Daoy (cell line): ENCODE data around the gene MEA1. TPM values are rescaled to one million over a fixed set of nuclear protein-coding genes. Genes with fewer than 3 reads are reported as not detected.

ENCODE experiments used
- DNase-seq: peaks from one replicate; pipeline ENCODE4 v3.0.0-alpha.2; 2015; ENCODE audit warnings: low read depth
- total RNA-seq: library from RNA; depleted of rRNA; stranded (reverse); fragments of >200 nt; shearing (Covaris generic); gene quantifications from 2 replicates; pipeline ENCODE4 v1.2.3, GENCODE V29; 2014

The MEA1 gene
- total RNA-seq, 1 experiment from 2014 or later = 167 TPM

DNA sequence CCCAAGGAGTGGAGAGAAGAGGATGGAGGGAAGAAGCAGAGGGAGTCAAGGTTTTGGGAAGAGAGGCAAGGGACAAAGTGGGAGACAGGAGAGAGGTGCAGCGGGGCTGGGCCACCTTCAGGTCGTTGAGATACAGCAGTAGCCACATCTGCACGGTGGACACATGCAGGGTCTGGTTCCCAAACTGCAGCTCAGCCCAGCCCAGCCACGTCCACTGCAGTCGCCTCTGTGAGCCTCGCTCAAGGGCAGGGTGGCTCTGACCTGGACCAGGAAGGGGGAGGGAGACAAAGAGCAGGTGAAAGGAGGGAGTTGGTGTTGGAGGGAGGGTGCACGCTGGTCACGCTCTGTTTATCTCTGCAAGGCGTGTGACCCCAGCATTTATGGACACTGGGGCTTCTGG, 25.0 kb upstream of the MEA1 start:
- DNase-seq = no peak

DNA sequence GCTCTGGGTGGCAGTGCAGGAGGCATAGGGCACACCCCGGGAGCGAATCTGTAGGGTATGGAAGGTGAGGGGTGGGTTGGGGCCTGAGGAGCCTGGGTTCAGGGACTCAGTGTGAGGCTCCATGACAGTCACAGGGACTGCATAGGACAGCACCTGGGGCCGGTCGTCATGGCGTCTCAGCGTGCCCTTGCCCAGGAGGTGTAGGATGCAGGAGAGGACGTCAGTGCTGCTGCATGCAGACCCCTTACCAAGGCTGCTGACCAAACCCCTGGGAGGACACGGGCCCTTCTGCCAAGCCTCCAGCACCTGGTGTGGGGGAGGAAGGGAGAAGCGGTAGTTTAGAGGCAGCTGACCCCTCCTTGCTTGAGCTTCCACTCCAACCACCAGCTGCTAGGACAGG, 24.0 kb upstream of the MEA1 start:
- no peak for DNase-seq

DNA sequence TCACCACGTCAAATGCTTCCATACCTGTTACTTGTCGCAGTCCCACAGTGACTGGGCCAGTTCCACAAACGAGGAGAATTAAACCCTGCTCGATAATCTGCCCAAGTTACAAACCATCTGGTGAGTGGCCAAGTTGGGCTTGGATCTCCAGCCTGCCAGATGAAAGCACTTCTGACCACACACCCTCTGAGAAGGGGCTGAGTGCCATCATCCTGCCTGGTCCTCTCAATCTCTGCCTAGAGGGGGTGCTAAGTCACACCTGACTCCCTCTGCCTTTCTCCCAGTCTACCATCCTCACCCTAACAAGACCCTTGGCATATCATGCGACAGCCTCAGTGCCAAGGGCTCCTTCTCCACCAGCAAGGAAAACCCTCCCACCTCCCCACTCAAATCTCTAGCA, 23.5 kb upstream of the MEA1 start:
- DNase-seq = no peak

DNA sequence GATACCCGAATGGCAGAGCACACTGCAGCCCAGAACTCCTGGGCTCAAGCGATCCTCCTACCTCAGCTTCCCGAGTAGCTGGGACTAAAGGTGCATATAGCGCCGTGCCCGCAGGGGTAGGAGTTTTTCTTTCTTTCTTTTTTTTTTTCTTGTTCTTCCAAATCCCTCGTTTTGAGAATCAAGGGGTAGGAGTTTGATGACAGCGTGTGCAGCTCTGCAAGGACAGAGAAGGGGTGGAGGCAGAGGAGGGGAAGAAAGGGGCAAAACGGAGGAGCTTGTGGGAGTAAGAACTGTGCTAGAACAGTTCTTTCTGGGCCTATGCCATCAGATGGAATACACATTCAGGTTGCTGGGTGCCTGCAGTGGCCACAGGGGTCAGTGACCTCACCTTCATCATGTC, 23.0 kb upstream of the MEA1 start:
- no peak for DNase-seq

DNA sequence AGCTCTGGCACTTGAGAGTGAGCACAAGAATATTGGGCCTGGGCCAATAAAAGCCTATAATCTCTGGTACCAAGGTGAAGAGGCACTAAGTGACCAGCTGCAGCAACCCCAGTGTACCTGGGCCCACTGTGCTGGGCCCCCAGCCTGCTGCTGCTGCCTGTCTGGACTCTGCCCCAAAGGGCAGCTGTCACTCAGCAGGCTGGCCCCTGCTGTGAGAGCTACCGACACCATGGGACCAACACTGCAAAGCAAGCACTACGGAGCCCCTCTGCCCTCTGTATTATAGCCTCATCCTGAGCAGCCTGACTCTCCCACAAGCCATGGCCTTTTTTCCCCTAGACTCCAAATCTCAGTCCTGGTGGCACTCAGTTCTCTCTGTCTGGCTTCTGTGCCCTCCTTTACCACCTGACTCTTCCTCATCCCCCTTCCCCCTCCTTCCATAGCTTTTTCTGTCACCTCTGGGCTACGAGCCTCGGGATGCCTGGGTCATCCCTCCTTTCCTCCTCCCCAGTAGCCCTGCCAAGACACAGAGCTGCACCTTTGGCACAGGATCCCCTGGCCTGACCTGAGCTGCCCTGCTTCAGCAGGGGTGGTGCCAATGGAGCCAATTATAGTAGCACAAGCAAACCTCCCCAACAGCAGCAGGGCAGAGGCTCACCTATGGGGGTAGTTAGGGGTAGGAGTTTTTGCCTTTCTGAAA, 21.9 kb upstream of the MEA1 start:
- DNase-seq = no peak

DNA sequence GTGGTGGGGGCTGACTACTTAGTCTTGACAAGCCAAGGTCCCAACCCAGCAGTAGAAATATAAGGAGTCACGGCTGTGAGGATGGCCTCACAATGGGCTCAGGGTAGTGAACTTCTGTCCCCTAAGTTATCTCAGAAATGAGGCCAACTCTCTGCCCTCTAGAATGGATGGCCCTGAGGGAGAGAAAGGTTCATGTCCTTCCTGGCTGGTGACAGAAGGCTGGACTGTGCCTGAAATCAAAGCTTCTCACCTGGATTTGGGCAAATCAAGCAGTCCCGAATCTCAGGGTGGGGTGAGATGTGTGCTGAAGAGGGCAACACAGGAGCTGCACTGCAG, 20.4 kb upstream of the MEA1 start:
- DNase-seq = no peak

DNA sequence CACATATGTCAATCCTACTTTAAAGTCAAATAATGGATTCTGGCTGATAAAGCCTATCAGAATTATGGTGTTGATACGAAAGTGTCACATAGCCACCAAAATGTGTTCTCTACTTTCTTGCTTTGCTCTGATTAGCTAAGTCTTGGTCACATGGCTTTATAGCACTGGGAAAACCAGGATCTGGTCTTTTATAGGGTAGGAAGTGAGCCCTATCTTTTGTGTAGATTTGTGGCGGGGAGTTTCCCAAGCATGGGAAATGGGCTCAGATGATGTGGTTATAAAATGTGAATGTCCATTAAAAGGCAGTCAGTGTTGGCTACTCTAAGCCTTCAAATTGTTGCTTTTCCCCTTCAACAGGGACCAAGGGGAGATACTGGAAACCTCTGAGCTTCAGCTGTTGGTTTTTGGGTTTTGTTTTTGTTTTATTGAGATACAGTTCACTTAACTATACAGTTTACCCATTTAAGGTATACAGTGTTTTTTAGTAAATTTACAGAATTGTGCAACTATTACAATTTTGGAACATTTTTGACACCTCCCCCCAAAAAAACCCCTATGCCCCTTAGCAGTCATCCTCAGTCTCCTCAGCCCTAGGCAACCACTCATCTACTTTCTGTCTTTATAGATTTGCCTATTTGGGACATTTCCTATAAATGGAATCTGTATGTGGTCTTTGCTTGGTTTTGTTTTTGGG, 19.9 kb upstream of the MEA1 start:
- DNase-seq = no peak

DNA sequence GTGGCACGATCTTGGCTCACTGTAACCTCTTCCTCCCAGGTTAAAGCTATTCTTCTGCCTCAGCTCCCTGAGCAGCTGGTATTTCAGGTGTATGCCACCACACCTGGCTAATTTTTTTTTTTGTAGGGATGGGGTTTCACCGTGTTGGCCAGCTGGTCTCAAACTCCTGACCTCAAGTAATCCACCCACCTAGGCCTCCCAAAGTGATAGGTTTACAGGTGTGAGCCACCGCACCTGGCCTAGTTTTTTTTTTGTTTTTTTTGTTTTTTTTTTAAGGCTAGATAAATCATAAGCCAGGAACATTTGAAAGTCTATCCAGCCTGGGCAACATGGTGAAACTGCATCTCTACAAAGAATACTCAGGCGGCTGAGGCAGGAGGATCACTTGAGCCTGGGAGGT, 18.6 kb upstream of the MEA1 start:
- DNase-seq = no peak

DNA sequence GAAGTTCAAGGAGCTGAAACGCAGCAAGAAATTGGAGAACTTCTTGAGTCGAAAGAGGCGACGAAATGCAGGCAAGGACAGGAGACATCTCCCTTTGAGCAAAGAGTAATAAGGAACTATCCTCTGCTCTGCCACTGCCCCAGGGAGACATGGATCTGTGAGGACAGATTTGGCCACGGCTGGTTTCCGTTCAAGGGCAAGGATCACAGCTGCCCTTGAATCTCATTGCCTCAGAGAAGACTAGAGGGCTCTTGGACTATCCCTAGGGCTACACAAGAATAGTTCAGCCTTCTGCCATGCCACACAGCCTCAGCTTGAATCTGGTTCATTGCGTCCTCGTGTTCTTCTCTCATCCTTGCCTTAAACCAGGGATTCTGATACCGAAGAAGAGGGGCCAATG, 15.4 kb upstream of the MEA1 start:
- DNase-seq = no peak

DNA sequence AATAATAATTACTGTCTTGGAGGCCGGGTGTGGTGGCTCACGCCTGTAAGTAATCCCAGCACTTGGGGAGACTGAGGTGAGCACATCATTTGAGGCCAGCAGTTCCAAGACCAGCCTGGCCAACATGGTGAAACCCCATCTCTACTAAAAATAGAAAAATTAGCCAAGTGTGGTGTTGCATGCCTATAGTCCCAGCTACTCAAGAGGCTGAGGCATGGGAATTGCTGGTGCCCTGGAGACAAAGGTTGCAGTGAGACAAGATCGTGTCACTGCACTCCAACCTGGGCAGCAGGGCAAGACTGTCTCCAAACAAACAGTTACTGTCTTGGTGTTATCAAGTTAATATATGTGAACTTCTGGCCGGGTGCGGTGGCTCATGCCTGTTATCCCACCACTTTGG, 12.6 kb upstream of the MEA1 start:
- DNase-seq = no peak

DNA sequence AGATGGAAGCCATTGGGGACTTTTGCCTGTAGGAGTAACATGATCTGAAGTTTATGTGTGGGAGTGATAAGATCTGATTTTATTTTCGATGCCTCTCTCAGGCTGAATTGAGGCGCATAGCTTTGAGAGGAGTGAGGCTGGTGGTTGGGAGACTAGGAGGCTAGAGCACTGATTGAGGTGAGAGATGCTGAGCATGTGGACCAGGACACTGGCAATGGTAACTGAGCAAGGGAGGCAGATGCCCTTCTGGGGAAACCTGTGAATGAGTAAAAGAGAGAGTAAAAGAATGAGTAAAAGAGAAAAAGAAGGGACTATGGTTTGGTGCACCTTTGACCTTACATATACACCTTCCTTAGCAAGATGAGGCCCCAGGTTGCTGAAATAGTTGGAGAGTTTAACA, 10.7 kb upstream of the MEA1 start:
- DNase-seq = no peak

DNA sequence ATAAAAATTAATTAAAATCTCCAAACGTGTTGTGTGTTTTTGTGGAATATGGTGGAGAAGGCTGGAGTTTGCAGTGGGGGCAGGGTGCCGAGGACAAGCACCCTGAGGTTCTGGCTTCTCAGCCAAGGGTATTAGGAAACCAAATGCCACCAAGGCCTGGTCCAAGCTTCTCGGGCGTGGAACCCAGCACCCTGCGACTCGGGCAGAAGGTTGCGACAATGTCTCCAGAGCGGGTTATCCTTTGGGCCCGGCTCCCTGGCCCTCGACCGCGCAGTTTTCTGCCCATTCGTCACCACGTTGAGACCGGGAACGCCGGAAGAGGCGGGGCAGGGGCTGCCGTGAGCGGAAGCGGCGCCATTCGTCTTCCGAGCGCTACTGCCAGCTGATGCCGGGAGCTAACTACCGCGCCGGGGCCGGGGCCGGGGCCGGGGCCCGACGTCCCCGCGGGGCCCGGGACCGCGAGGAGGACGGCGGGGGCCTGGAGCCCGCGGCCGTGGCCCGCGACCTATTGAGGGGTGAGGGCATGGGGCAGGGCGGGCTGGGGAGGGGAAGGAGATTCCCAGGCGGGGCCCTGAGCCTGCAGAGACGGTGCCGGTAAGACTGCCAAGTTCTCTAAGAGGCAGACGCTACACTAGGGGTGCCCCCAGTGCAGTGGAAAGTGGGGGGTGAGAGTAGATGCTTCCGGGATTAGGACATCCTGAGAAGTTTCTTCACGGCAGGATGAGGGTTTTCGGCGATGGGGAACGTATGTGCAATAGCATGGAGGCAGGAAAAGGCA, 7.7 kb upstream of the MEA1 start, which contains the start of gene RRP36:
Gene RRP36, plus strand, starts transcription at position 354 of the 778 bp plus-strand sequence. Its CDS starts 32 bp downstream, at position 386.
- DNase-seq = peak; percentile 90

DNA sequence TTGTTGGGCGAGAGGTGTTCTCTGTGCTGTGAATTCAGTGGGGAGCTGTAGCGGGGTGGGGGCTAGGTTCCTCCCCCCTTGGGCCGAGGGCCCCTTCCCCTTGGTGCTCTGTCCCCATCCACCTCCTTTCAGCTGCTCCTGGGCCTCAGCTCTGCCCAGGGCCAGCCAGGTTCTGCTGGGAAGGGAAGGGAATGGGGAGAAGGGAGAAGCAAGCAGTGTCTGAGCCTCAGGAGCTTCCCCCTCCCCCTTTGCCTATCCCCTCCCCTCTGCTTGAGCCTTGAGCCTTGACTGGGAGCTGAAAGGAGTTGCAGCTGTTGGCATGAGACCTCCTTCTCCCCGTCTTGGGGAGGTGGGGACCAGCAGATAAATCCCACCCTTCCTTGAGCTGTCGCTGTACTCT, 7.1 kb upstream of the MEA1 start:
- peak; percentile 32 for DNase-seq

DNA sequence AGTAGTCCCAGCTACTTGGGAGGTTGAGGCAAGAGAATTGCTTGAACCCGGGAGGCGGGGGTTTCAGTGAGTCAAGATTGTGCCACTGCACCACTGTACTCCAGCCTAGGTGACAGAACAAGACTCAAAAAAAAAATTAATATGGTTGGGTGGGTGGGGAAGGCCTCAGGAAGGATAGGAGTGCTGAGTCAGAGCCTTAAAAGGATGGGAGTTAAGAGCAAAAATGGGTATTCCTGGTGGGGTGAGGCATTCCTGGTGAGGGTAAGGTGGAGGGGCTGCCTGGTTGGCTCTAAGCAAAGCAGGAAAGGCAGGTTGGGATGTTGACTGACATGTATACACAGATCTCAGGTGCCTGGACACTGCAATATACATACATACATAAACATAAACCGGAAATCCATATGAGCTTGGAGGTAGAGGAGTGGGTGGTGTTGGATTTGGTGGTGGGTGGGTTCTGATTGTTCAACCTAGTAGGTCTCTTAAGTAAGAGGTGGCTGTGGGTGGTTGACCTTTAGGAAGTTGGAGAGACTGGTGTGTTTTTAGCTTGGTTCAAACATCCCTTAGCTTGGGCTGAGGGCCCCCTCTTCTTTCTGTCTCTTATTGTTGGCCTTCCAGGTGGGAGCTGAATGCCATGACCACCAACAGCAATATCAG, 6.4 kb upstream of the MEA1 start:
- DNase-seq = no peak

DNA sequence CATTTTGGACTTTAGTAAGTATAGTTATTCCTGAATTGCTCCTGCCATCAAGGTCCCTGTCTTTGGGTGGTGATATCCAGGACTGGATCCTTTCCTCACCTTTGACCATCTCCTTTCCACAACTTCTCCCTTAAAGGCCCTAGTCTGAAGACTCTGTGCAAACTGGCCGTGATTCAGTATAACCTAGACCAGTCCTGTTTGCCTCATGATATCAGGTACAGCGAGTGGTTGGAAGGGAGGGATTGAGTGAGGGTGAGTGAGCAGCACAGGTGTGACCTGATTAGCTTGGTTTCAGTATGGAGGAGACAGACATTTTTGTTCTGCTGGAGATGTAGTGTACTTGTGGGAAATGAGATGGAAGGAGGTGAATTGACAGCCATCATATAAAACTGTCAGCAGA, 5.4 kb upstream of the MEA1 start:
- no peak for DNase-seq

DNA sequence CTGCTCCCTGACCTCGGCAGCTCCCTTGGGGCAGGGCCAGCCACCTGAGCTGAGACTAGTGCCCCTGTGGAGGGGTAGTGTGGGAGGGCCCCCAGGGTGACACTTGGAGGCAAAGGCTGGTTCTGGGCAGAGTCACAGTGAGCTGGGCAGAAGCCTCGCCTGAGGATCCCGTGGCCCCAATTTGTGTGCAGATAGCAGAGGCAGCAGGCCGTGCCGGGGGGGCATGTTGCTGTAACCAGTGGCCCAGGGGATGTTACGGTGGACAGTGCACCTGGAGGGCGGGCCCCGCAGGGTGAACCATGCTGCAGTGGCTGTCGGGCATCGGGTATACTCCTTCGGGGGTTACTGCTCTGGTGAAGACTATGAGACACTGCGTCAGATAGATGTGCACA, 3.2 kb upstream of the MEA1 start:
- no peak for DNase-seq

DNA sequence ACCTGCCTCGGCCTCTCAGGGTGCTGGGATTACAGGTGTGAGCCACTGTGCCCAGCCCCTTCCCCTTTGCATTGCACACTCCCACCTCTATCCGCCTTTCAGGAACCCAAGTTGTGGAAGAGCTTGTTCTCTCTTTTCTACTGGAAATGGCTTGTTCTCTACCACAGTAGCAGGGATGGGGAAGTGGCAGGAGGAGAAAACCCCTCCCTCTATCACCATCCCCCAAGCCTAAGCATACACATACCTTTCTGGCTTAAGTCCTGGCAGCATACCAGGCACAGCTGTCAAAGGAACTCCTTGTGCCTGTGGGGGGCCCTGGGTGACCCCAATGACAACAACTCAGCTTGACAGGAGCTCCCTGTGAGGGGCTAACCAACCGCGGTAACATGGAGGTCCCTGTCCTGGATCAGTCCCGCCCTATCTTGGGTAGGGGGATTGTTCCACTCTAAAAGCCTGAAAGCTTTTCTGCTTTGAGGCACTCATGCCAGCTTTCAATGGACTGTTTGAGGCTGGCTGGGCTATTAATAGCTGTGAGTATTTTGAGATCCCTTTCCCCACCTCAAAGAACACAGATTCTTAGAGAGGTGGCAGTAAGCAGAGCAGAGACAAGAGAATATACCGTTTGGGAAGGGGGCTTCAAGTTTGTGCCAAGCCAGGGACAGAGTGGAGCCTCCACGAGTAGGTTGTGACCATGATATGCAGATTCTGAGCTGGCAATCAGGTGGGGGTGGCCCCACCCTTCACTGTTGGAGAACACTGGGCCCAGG, 2.6 kb upstream of the MEA1 start:
- no peak for DNase-seq

DNA sequence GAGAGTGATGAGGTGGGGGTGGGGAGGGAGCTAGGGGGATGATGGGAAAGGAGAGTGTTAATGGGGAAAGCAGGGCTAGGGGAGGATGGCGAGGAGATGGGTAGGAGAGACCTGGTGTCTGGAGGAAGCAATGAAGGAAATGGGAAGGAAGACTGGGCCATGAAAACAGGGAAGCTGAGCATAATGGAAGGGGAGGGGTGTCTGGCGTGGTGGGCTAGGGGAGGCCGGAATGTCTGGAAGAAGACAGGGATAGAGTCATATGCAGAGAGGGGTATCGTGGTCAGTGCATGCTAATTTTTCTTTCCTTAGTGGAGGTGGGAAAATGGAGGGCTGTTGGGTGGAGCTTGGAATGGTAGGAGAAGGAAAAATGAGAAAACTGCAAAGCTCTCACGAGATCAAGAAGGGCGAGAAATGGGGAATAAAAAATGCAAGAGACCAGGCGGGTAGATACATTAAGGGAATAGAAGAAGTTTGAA, 726 bp upstream of the MEA1 start:
- no peak for DNase-seq

DNA sequence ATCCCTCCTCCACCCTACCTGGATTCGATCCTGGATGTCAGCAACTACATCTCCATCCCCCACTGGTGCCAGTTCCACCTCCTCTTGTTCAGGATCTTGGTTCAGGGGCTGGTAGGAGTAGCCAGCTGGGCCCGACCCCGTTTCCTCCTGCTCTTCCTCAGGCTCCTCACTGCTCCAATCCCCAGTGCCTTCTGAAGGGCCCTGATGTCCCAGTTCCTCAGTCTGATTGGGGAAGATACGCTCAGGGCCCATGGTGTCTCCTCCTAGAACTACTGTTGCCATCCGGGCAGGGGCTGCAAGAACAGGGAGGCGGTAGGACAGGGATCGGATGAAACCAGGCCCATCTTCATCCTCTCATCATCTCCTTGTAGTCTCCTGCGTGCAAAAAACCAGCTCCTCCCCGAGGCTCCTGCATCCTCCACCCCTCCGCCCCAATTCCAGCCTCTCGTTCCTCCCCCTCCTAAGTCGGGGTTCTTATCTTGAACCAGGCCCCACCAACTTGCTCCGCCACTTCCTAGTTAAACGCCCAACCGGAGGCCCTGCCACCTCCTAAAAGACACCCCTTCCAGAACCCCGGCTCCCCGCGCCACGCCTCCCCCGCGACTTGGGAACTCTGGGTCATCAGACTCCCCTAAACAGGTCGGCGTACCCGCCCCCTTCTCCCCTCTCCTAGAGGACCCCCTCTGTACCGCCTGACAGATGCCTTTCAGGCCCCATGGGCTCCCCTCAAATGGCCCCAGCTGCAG, 476 bp downstream of the MEA1 start:
- DNase-seq = no peak

DNA sequence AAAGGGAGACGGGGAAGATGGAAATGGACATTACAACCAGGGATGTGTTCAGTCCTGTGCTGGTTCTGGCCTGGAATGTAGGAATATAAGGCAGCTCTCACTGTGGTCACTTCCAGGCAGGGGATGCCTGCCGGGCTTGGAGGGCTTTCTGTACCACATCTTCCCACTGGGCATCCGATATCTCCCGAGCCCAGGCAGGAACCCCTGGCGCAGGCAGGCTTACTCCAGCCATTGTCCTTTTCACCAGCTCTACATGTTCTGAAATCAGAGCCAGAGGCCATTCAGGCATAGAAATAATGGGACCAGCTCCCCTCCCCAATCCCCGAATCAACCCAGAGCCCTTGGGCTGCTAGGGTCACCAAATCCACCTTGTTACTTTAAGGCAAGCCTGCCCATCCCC, 1.4 kb downstream of the MEA1 start:
- DNase-seq = no peak

DNA sequence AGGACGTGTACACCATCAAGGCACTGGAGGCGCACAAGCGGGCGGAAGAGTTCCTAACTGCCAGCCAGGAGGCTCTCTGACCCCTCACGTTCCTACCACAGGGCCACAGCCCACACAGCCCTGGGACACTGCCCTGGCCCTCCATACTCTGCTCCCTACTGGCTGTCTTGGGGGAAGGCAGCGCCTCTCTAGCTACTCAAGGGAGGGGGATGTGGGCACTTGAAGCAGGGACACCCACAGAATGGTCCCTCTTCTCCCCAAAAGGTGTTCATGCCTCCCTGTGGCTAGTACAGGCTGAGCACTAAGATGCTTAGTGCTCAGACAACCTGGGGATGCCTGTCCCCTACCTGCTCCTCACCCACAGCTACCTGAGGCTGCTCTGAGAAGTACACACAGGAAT, 2.5 kb downstream of the MEA1 start:
- DNase-seq = no peak
